Naive thymus-derived CD4-positive, alpha-beta T cell (primary cell): Measurements from ENCODE around the gene KIF16B. TPM values are rescaled to one million over a fixed set of nuclear protein-coding genes. Genes with fewer than 3 reads are reported as not detected.

ENCODE experiments used
- ATAC-seq: fragments of 150-1000 bp; cut with Tn5 transposase; 2 replicates; pipeline ENCODE4 v1.10.0; 2021; ENCODE audit warnings: mild to moderate bottlenecking, moderate library complexity
- CTCF ChIA-PET: fragments of 350-600 bp; sonication (Branson Sonifier 250); formaldehyde crosslinking; loops from one replicate; lab custom pipeline; 2021; ENCODE audit warnings: antibody characterized with exemption; lab: Charles Lee
- POLR2A ChIA-PET: fragments of 350-600 bp; sonication (Branson Sonifier 250); formaldehyde crosslinking; loops from one replicate; lab custom pipeline; 2021; ENCODE audit warnings: antibody characterized with exemption, inconsistent platforms; lab: Charles Lee
- DNase-seq, 9 donors: peaks; one replicate each; pipeline versions ENCODE4 v3.0.0 to v3.0.0-alpha.2; 2020 to 2022; ENCODE audit warnings: mixed read lengths in 1 of 9
- H3K27ac ChIP-seq: one replicate; pipeline ENCODE4 v1.7.0; 2013; ENCODE audit warnings: mild to moderate bottlenecking, low read depth, low read length, moderate library complexity
- H3K27me3 ChIP-seq, 2 donors: one replicate each; pipeline ENCODE4 v1.7.0; 2013; ENCODE audit warnings: low read length in 2 of 2, mild to moderate bottlenecking in 2 of 2, moderate library complexity in 2 of 2; ENCODE audit not compliant: control insufficient read depth in 2 of 2, insufficient read depth in 2 of 2
- H3K36me3 ChIP-seq, 3 experiments: 1 replicate in 2 of 3; 2 replicates in 1 of 3; pipeline ENCODE4 v1.7.0; 2013; ENCODE audit warnings: low read length in 3 of 3, mild to moderate bottlenecking in 3 of 3, moderate library complexity in 1 of 3; ENCODE audit not compliant: insufficient read depth in 3 of 3, control insufficient read depth in 2 of 3
- H3K4me1 ChIP-seq, 2 donors: one replicate each; pipeline ENCODE4 v1.7.0; 2013; ENCODE audit warnings: low read length in 2 of 2, mild to moderate bottlenecking in 2 of 2, moderate library complexity in 1 of 2; ENCODE audit not compliant: control insufficient read depth in 2 of 2, insufficient read depth in 2 of 2
- H3K4me3 ChIP-seq: 2 replicates; pipeline ENCODE4 v1.7.0; 2013; ENCODE audit warnings: mild to moderate bottlenecking, low read length
- H3K9me3 ChIP-seq, 3 experiments: 1 replicate in 2 of 3; 2 replicates in 1 of 3; pipeline ENCODE4 v1.7.0; 2013; ENCODE audit warnings: low read length in 3 of 3; ENCODE audit not compliant: control insufficient read depth in 2 of 3
- H3K27ac Mint-ChIP-seq, 9 donors: one replicate each; pipeline ENCODE4 v1.8.0; 2020 to 2022; ENCODE audit warnings: mixed read lengths in 9 of 9, mild to moderate bottlenecking in 8 of 9, moderate library complexity in 5 of 9, inconsistent platforms in 2 of 9
- H3K27me3 Mint-ChIP-seq, 5 donors: one replicate each; pipeline ENCODE4 v1.8.0; 2021 to 2022; ENCODE audit warnings: mixed read lengths in 5 of 5, mild to moderate bottlenecking in 1 of 5
- H3K36me3 Mint-ChIP-seq, 5 donors: one replicate each; pipeline ENCODE4 v1.8.0; 2020 to 2022; ENCODE audit warnings: mixed read lengths in 5 of 5, mild to moderate bottlenecking in 3 of 5, inconsistent platforms in 1 of 5
- H3K4me1 Mint-ChIP-seq, 7 donors: one replicate each; pipeline ENCODE4 v1.8.0; 2020 to 2022; ENCODE audit warnings: mixed read lengths in 7 of 7, mild to moderate bottlenecking in 3 of 7, inconsistent platforms in 1 of 7
- H3K4me3 Mint-ChIP-seq, 10 donors: one replicate each; pipeline ENCODE4 v1.8.0; 2020 to 2022; ENCODE audit warnings: mild to moderate bottlenecking in 10 of 10, mixed read lengths in 10 of 10, moderate library complexity in 6 of 10, inconsistent platforms in 2 of 10
- H3K9me3 Mint-ChIP-seq, 11 donors: one replicate each; pipeline ENCODE4 v1.8.0; 2020 to 2022; ENCODE audit warnings: mixed read lengths in 11 of 11, mild to moderate bottlenecking in 4 of 11, inconsistent platforms in 1 of 11, moderate library complexity in 1 of 11
- intact Hi-C, 2 donors: fragments of 100-400 bp; cut with micrococcal nuclease; formaldehyde crosslinking; loops; one replicate each; pipeline ENCODE4 v1.15.1; 2023
- polyA plus RNA-seq, 2 donors: library from polyadenylated mRNA; unstranded; fragments of 300-500 nt; fragmentation: Illumina TruSeq; gene quantifications; one replicate each; pipeline ENCODE4 v1.2.3, GENCODE V29; 2021
- total RNA-seq, 6 experiments: library from RNA in 5 of 6; stranded (reverse) in 5 of 6; gene quantifications; 1 replicate in 5 of 6; 2 replicates in 1 of 6; pipeline ENCODE4 v1.2.3 and lab custom pipeline; 2021 to 2026

The KIF16B gene
- total and polyA plus RNA-seq, 7 experiments from 2014 or later, result 6.0 to 13.7 (median 10.3) TPM

GRCh38 chr20:16399801-16400200 lies 173.4 kb downstream of the KIF16B start:
- Mint-ChIP-seq H3K27me3 (no peaks in the 10 kb centered on the region), H3K4me3 (no peak overlapping the region), H3K36me3 (peaks cover 4 to 67% (median 54%) of the 10 kb centered on the region in 5 donors), H3K27ac (no peak overlapping the region), H3K9me3 (no peaks in the 10 kb centered on the region), H3K4me1 (no peaks in the 10 kb centered on the region)
- no peaks in the 10 kb centered on the region for H3K9me3 ChIP-seq
- ChIA-PET POLR2A (no interaction called here), CTCF (no interaction called here)
- no peaks in the 10 kb centered on the region for H3K4me1 ChIP-seq
- no peak overlapping the region for H3K4me3 ChIP-seq
- intact Hi-C loops, result no loop called here
- DNase-seq (no peak), ATAC-seq (no peak)
- peaks cover 0 to 14% (median 0%) of the 10 kb centered on the region in 3 experiments for H3K36me3 ChIP-seq
- no peaks in the 10 kb centered on the region for H3K27me3 ChIP-seq
- H3K27ac ChIP-seq, result no peak overlapping the region

GRCh38 chr20:16397086-16397485 lies 176.2 kb downstream of the KIF16B start:
- Mint-ChIP-seq H3K27ac (no peak overlapping the region), H3K4me3 (no peak overlapping the region), H3K9me3 (peaks cover 0 to 3% (median 0%) of the 10 kb centered on the region in 11 donors), H3K4me1 (no peaks in the 10 kb centered on the region), H3K36me3 (peaks cover 3 to 62% (median 57%) of the 10 kb centered on the region in 5 donors), H3K27me3 (no peaks in the 10 kb centered on the region)
- Histone ChIP-seq H3K27me3 (no peaks in the 10 kb centered on the region), H3K4me1 (no peaks in the 10 kb centered on the region), H3K9me3 (no peaks in the 10 kb centered on the region), H3K27ac (no peak overlapping the region), H3K4me3 (no peak overlapping the region), H3K36me3 (peaks cover 0 to 7% (median 0%) of the 10 kb centered on the region in 3 experiments)
- ATAC-seq, result no peak
- intact Hi-C loops, result no loop called here
- ChIA-PET POLR2A (no interaction called here), CTCF (no interaction called here)
- no peak for DNase-seq

- Histone ChIP-seq H3K4me3 (no peak overlapping the region), H3K36me3 (peaks cover 0 to 5% (median 0%) of the 10 kb centered on the region in 3 experiments), H3K27ac (no peak overlapping the region), H3K4me1 (no peaks in the 10 kb centered on the region), H3K27me3 (no peaks in the 10 kb centered on the region), H3K9me3 (no peaks in the 10 kb centered on the region)
- intact Hi-C loops, result no loop called here
- DNase-seq (no peak), ATAC-seq (no peak)
- no peak overlapping the region for H3K4me3 Mint-ChIP-seq
- H3K9me3 Mint-ChIP-seq, result peaks cover 0 to 4% (median 0%) of the 10 kb centered on the region in 11 donors
- POLR2A ChIA-PET, result no interaction called here
- CTCF ChIA-PET, result no interaction called here
- no peaks in the 10 kb centered on the region for H3K27me3 Mint-ChIP-seq
- peaks cover 0 to 3% (median 0%) of the 10 kb centered on the region in 7 donors for H3K4me1 Mint-ChIP-seq
- H3K27ac Mint-ChIP-seq, result no peak overlapping the region
- H3K36me3 Mint-ChIP-seq, result peaks cover 7 to 69% (median 61%) of the 10 kb centered on the region in 5 donors
Observed at GRCh38 chr20:16395366-16395765, 177.9 kb downstream of the KIF16B start.

GRCh38 chr20:16394784-16395183 lies 178.5 kb downstream of the KIF16B start:
- H3K36me3 ChIP-seq, result peaks cover 0 to 4% (median 0%) of the 10 kb centered on the region in 3 experiments
- H3K9me3 Mint-ChIP-seq, result peaks cover 0 to 4% (median 0%) of the 10 kb centered on the region in 11 donors

GRCh38 chr20:16393836-16394235 lies 179.4 kb downstream of the KIF16B start:
- H3K36me3 Mint-ChIP-seq, result peaks cover 7 to 60% (median 55%) of the 10 kb centered on the region in 5 donors
- ATAC-seq, result no peak

More at GRCh38 chr20:16394784-16395183, 178.5 kb downstream of the KIF16B start:
- Histone ChIP-seq H3K9me3 (no peaks in the 10 kb centered on the region), H3K27me3 (no peaks in the 10 kb centered on the region), H3K4me1 (no peaks in the 10 kb centered on the region), H3K27ac (no peak overlapping the region), H3K4me3 (no peak overlapping the region)
- ChIA-PET CTCF (no interaction called here), POLR2A (no interaction called here)
- Mint-ChIP-seq H3K36me3 (peaks cover 7 to 67% (median 61%) of the 10 kb centered on the region in 5 donors), H3K27ac (no peak overlapping the region), H3K27me3 (no peaks in the 10 kb centered on the region), H3K4me1 (peaks cover 0 to 3% (median 0%) of the 10 kb centered on the region in 7 donors), H3K4me3 (no peak overlapping the region)
- no peak for ATAC-seq
- intact Hi-C loops, result no loop called here
- no peak for DNase-seq

GRCh38 chr20:16393297-16393696 lies 180.0 kb downstream of the KIF16B start:
- no peak overlapping the region for H3K4me3 ChIP-seq
- ChIA-PET CTCF (no interaction called here), POLR2A (no interaction called here)
- ATAC-seq (no peak), DNase-seq (no peak)
- no peaks in the 10 kb centered on the region for H3K9me3 ChIP-seq
- H3K27me3 ChIP-seq, result no peaks in the 10 kb centered on the region
- no peaks in the 10 kb centered on the region for H3K4me1 ChIP-seq
- no peaks in the 10 kb centered on the region for H3K27me3 Mint-ChIP-seq
- no peak overlapping the region for H3K27ac ChIP-seq
- peaks cover 7 to 60% (median 54%) of the 10 kb centered on the region in 5 donors for H3K36me3 Mint-ChIP-seq
- H3K27ac Mint-ChIP-seq, result peak overlapping the region in 1 of 9 donors; percentile 11
- H3K4me1 Mint-ChIP-seq, result peaks cover 0 to 3% (median 0%) of the 10 kb centered on the region in 7 donors
- peaks cover 0 to 4% (median 0%) of the 10 kb centered on the region in 11 donors for H3K9me3 Mint-ChIP-seq
- no peaks in the 10 kb centered on the region for H3K36me3 ChIP-seq
- intact Hi-C loops, result no loop called here
- no peak overlapping the region for H3K4me3 Mint-ChIP-seq

More at GRCh38 chr20:16393836-16394235, 179.4 kb downstream of the KIF16B start:
- Histone ChIP-seq H3K9me3 (no peaks in the 10 kb centered on the region), H3K4me3 (no peak overlapping the region), H3K27me3 (no peaks in the 10 kb centered on the region), H3K27ac (no peak overlapping the region), H3K4me1 (no peaks in the 10 kb centered on the region), H3K36me3 (no peaks in the 10 kb centered on the region)
- H3K27ac Mint-ChIP-seq, result no peak overlapping the region
- H3K27me3 Mint-ChIP-seq, result no peaks in the 10 kb centered on the region
- H3K4me3 Mint-ChIP-seq, result no peak overlapping the region
- ChIA-PET CTCF (no interaction called here), POLR2A (no interaction called here)
- peaks cover 0 to 4% (median 0%) of the 10 kb centered on the region in 11 donors for H3K9me3 Mint-ChIP-seq
- peaks cover 0 to 3% (median 0%) of the 10 kb centered on the region in 7 donors for H3K4me1 Mint-ChIP-seq
- intact Hi-C loops, result no loop called here
- DNase-seq, result no peak

GRCh38 chr20:16392346-16392745 lies 180.9 kb downstream of the KIF16B start:
- no peaks in the 10 kb centered on the region for H3K9me3 ChIP-seq
- DNase-seq, result no peak
- CTCF ChIA-PET, result no interaction called here
- ATAC-seq, result no peak
- intact Hi-C loops, result no loop called here
- Mint-ChIP-seq H3K36me3 (peaks cover 7 to 51% (median 45%) of the 10 kb centered on the region in 5 donors), H3K27me3 (no peaks in the 10 kb centered on the region), H3K4me1 (peaks cover 0 to 3% (median 0%) of the 10 kb centered on the region in 7 donors), H3K27ac (no peak overlapping the region), H3K9me3 (peaks cover 0 to 4% (median 0%) of the 10 kb centered on the region in 11 donors), H3K4me3 (no peak overlapping the region)
- no peaks in the 10 kb centered on the region for H3K4me1 ChIP-seq
- no peak overlapping the region for H3K4me3 ChIP-seq
- no peaks in the 10 kb centered on the region for H3K27me3 ChIP-seq
- POLR2A ChIA-PET, result no interaction called here
- no peak overlapping the region for H3K27ac ChIP-seq
- H3K36me3 ChIP-seq, result no peaks in the 10 kb centered on the region
